HG03039 (cell line): ENCODE measurements around the gene FHIT.
"Not testable (repeated sequence)": the region's sequence is repeated elsewhere in the genome, so short reads cannot be mapped to it uniquely, and the experiment has no call there.

Experiments used
- ATAC-seq: cut with Tn5 transposase; IDR thresholded peaks from one replicate; pipeline ENCODE4 v1.9.1; 2021; ENCODE audit warnings: mild to moderate bottlenecking, moderate library complexity; ENCODE audit not compliant: unreplicated experiment

The FHIT gene

DNA sequence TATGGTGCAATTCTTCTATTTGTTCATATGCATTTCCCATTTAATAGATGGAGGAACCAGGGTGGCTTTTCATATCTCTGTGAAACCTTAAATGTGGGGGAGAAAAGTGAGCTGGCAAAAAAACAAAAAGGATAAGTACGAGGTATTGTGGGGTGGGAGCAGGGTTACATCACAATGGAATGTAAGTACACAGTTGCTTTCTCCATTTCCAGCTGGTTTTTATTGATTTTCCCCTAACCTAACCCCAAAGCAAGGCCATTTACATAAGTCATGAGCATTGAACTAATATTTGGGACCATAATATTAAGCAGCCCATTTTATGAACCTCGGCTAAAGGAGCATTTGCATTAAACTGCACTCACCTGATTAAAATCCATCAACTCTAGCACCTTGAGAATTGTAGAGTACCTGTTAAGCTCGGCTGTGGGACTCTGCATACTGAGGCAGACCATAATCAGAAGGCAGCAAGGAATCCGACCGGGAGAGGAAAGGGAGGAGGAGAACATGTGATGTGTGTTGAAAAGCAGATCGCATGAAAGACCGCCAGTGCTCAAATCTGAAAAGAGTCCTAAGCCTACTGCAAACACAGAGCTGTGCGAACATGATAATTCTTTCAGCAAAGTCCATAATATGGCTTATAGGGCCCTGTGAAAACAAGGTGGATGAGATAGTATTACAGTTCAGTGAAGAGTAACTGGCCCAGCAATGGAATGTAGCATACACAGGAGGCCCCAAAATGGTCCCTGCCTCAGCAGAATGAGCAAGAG lies 513.4 kb downstream of the FHIT start:
- ATAC-seq = no peak

DNA sequence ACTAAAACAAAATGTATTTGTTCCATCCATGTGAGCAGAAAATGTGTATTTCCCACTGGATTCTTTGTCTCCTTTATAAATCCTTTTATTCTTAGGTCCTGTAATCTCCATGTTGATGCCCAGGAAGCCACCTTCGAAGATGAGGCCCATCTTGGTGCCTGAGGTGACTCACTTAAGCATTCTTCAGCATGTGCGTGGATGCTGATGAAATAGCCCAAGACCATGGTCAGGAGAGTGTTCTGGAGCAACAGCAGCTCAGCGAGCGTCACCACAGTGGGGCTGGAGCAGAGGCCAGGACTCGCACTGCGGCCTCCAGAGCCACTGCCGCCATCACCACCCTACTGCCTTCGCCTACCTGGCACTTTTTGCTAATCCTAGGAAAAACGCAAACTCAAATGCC lies 520.9 kb downstream of the FHIT start:
- no peak for ATAC-seq

DNA sequence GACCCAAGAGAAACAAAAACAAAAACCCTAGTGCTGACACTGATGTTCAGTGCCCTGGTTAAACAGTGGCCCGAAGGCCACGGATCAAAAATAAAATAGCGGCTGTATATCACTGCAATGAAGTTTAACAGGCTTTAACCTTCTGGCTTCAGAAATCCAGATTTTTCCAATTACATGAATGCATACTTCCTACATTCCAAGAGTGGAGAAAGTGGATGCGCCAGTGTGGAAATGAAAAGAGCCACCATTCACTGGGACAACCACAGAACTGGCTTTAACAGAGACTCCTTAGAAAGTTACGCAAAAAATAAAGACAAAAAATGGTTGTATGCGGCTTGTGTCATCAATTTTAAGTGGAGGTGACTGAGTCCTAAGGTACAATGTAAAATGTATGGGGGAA lies 522.2 kb downstream of the FHIT start:
- no peak for ATAC-seq

DNA sequence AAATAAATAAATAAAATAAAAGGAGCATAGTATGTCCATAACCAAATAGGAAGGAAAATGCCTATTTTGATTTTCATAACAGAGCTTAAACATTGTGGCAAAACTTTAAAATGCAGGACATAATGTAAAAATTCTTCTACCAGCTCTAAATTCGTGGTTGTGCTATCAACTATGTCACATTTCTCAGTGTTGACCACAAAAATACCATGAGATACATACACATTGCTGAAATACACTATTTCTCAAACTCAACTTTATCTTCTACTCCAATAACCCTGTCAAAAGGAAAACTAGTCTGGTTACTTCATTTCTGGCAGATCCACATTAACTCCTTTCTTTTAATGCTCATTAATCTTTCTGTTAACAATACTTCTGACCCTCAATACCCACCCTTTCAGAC lies 523.2 kb downstream of the FHIT start:
- ATAC-seq = no peak

DNA sequence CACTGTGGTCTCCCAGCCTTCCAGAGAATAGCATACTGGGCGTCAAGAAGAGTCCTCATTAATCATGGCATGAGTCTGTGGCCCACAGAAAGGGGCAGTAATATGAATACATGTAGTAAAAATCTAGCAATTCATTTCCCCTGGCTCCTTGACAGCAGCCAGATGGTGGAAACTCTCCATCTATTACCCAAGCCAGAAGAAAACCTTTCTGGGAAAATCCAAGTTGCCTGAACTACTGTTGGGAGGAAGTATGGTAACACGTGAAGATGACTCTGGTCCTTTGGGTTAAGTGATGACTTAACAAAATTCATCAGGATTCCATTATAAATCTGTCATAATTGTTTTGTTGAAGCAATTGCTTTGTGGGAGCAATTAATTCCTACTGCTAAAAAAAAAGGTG lies 530.5 kb downstream of the FHIT start:
- ATAC-seq = no peak

DNA sequence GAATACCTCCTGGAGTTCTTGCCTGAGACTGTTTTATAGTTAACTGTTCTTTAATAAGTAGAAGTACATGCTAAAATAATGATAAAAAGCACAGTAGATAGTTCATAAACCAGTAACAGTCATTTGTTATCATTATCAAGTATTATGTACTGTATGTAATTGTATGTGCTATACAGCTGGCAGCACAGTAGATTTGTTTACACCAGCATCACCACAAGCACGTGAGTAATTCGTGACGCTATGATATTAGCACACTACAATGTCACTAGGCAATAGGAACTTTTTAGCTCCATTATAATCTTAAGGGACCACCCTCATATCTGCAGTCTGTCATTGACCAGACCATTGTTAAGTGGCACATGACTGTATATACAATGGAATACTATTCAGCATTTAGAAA lies 534.7 kb downstream of the FHIT start:
- ATAC-seq = no peak

DNA sequence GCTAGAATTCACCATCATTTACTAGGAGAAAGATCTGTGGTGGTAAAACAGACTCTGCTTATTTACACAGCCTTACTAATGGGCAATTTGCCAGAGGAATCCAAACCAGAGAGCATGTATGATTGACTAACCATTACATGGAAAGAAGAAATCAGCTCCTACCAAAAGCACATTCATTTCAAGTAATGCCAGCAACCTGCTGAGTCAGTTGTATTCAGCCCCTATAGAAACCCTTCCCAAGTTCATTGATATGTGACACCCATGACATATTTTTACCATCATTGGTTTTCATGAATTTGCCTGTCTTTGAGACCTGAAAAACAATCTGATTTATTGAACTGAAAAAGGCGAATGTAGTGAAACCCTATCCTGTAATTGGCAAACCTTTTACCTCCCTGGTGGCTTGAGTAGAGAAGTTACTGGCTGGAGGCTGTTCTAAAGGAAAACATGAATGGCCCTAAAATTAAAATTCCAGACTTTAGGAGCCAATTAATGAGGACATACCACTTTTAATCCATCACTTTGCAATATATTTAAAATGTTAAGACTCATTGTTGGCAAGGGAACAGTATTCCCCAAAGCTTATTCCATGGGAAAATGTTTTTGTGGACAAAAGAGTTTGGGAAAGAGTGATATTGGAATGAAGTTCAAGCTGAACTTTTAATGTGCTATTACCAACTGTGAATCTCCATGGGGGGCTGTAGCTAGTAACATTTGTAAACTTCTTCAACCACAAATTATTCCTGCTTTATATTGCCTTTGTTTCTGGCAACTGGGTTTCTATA lies 542.9 kb downstream of the FHIT start:
- no peak for ATAC-seq

DNA sequence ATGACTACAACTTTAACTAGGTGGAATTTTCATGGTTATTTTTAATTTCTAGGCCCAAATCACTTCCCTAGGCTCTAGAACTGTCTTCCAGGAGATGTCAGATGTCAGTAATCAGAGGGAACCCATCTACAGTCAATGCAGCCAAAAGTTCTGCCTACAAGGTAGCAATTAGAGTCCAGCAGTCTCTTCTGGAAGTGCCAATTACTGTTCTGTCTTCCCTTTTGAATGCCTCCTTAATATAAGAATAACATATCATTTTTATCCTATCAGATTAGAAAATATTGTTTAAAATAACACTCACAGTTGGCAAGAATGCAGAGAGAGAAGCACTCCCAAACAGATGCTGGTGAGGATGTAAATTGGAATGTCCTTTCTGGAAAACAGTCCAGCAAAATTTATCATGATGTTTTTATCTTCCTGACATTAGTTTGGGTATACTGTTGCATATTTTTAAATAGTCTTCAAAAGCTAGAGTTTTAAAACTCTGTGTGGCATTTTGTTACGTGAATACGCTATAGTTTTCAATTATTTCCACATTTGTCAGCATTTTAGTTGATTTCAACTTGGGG lies 543.7 kb downstream of the FHIT start:
- no peak for ATAC-seq

DNA sequence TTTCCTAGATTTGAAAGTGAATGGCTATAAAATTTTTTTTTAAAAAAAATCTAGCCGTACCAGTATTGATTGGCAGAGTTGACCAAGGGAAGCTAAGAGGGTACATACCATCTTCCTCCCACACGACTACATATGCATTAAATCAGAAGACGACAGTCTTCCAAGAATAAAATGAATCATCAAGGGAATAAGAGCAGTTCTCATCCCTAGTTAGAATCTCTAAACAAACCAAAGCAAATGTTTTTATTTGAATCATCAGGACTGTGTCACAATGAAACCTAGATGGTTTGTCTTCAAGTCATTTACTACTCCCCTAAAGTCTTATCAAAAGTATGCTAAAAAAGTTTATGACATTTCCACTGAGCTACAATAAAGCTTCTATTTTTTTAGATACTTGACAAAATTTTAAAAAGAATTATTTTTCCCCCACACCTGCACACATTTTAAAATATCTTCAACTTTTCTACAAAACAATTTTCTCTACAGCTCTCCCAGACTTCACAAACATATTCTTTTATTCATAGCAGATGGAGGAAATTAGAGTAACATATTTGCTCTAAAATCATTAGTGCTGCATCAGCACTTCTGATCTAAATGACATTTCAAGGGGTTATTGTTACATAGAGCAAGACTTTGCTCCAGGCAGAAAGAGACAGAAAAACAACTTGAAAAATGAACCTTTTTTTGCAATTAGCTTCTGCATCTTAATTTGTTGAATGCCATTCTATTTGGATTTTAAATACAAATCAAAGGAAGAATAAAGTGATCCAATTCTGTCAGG lies 547.1 kb downstream of the FHIT start:
- ATAC-seq = no peak

DNA sequence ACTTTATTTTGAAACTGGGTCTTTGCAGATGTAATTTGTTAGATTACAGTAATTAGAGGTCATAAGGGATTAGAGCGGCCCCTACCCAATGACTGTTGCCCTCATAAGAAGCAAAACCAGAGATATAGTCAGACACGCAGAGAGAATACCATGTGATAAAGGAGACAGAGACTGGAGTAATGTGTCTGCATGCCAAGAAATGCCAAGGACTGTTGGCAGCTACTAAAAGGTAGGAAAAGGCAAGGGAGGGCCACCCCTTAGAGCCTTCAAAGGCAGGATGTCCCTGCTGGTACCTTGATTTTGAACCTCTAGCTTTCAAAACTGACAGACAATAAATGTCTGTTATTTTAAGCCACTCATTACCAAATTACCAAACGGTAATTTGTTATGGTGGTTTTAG lies 548.2 kb downstream of the FHIT start:
- no peak for ATAC-seq

DNA sequence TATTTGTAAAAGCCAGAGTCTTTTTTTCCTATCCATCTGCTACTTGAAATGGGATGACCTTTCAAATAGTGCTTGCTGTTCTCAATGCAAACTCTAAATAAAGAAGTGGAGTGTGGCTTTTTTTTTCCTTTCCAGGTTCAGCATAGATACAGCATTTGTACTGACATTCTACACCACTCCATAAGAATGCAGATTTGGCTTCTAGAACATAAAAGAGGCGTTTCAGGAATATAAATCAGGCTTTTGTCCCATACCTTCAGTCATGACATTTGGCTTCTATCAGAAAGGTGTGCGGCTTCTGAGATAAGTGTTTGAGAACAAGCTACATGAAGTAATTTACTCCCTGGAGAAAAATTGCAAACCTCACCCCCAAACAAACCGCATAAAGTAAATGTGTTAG lies 553.1 kb downstream of the FHIT start:
- no peak for ATAC-seq

DNA sequence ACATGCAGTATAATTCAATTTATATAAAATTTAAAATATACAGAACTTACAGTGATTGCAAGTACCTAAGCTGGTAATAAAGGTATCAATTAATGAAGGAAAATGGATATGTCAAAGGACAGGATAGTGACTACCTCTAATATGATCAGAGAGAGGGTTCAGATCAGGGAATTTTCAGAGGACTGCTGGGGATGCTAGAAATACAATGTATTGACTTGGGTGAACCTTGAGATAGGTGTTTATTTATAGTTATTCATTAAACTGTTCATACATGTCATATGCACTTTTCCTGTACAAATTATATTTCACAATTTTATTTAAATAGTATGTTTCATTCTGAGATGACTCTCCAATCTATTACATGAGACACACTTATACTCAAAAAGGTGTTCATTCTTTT lies 554.1 kb downstream of the FHIT start:
- no peak for ATAC-seq

DNA sequence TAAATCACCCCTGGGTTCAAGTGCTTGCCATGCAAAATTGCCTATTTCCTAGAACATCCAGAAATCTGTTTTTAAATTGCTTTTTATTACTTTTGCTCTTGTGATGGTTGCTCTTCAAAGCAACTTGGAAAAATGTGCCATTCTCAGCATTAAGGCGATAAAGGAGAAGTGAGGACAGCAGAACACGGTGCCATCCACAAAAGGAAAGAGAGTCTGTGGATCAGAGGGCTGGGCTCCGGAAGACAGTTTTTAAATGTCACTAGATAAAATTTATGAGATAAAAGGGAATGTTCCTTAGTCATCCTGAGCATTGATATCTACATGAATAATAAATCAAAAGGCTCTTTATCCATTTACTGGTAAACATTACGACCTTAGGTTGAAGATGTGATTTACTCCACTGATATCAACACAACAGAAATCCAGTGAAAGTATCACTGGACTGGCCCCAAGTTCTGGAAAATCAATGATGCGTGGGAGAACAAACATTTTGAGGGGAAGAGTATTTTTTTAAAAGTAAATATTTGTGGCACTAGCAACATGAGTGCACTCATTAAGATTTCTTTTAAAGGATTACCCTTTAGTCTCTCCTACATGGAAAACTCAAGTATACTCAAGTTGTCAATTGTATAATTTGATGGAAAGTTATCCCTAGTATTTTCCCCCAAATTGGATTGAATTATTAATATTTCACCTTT lies 554.7 kb downstream of the FHIT start:
- ATAC-seq = no peak

DNA sequence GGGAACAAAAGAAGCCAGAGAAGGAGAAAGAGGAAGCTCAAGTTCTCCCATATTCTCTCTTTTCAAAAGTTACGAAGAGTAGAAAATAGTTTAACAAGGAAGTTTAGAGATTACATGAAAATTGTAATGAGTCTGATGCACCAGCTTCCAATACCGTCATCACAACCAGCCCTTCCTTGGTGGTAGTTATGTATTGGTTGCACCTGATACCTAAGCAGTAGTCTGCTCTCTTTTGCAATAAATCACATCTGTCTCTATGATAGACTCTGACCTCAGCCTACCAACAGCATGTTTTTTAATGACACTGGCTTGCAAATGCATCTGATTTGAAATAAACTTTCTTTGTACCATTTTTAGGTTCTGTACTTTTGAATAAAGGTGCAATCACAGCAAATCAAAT lies 575.8 kb downstream of the FHIT start:
- no peak for ATAC-seq

DNA sequence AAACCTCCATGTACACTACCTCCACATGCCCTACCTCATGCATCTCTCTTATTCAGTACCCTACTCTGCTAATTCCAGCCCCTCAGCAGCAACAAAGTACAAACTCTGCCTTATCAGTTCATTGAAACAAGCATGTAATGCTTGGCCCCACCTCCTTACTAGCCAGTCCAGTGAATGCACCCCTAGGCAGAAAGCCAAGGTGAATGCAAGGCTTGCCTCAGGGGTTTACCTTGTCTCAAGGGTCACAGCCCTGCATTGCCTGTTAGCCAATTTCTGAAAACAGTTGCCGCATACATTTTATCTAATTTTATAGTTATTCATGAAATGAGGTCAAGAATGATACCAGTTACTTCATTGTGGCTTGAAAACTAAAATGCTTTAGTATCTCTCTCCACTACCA lies 576.4 kb downstream of the FHIT start:
- ATAC-seq = no peak

DNA sequence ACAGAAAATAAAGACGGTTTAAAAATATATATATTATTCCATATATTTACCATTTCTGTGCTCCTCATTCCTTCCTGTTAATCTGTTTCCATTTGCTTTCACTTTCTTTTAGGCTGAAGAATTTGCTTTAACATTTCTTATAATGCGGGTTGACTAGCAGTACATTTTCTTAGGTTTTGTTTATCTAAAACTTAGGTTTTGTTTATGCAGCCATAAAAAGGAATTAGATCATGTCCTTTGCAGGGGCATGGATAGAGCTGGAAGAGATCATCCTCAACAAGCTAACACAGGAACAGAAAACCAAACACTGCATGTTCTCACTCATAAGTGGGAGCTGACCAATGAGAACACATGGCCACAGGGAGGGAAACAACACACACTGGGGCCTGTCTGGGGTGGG lies 578.1 kb downstream of the FHIT start:
- no peak for ATAC-seq

DNA sequence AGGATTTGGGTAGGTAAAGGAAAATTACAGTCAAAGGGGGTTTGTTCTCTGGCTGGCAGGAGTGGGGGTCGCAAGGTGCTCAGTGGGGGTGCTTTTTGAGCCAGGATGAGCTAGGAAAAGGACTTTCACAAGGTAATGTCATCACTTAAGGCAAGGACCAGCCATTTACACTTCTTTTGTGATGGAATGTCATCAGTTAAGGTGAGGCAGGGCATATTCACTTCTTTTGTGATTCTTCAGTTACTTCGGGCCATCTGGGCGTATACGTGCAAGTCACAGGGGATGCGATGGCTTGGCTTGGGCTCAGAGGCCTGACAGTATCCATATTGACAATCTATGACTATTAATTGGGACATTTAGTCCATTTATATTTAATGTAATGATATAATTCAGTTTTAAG lies 578.9 kb downstream of the FHIT start:
- ATAC-seq = not testable (repeated sequence)

DNA sequence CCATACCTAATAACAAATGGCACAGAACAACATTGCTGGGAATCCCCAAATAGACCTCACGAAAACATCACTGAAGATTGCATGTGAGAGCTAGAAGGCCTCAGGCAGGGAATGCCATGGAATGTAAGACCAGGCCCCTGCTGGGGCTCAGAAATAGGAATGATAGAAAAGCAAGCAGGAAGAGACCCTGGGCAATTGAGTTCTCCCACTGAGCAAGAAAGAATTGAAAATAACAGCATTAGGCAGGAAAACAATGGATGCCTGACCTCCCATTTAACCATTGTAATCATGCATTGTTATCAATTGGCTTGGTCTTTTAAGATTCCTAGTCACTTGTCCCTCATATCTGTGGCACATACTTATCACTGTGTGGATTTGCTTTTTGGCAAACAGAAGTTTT lies 581.6 kb downstream of the FHIT start:
- no peak for ATAC-seq

DNA sequence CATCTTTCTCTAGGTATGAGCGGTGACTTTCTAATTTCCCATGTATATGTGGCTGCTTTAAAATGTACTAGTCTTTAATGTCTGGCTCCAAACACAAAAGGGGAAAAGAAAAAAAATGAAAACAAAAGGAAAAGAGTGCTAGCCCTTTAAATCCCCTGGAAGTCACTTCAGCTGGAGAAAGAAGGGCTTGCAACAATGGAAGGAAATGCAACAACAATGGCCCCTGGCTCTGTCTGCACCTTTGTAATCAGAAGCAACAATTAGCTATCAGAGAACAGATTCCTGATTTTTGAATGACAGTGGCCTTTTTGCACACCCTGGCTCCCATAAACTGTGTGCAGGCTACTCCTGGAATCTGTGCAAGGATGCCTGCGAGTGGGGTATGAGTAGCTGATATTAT lies 591.2 kb downstream of the FHIT start:
- ATAC-seq = no peak

DNA sequence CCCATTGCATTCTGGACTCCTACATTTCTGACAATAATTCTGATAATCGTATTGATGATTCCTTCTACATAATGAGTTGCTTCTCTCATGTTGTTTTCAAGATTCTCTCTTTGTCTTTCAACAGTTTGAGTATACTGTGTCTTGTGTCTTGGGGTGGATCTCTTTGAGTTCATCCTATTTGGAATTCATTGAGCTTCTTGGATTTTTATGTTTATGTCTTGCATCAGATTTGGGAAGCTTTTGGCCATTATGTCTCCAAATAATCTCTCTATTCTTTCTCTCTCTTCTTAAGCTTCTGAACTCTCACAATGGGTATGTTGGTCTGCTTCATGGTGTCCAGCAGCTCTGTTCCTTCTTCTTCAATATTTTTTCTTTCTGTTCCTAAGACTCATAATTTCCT lies 592.2 kb downstream of the FHIT start:
- no peak for ATAC-seq

DNA sequence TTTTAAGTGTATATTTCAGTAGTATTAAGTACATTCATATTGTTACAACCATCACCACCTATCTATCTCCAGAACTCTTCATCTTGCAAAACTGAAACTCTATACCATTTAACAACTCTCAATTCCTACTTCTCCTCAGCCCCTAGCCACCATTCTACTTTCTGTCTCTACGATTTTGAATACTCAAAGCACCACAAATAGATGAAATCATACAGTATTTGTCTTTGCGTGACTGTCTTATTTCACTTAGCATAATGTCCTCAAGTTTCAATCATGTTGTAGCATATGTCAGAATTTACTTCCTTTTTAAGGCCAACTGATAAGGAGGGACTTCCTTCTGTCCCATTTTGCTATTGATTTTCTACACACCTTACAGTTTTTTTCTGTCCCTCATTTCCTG lies 593.3 kb downstream of the FHIT start:
- ATAC-seq = peak; percentile 87
